HEK293 (cell line): ENCODE results near the gene CORO1C.

ENCODE experiments used
- ZNF394 ChIP-seq: fragments of 450-650 bp; formaldehyde crosslinking; IDR thresholded peaks from 2 replicates; pipeline ENCODE4 v1.5.1; 2016; ENCODE audit warnings: missing biosample characterization, missing genetic modification characterization, mild to moderate bottlenecking, moderate library complexity, borderline replicate concordance
- TF ChIP-seq, protein P1 (sequence below): fragments of 450-650 bp; formaldehyde crosslinking; IDR thresholded peaks from 2 replicates; pipeline ENCODE4 v1.5.1; 2016; ENCODE audit warnings: missing biosample characterization, missing genetic modification characterization

- TF ChIP-seq, protein P1, sequence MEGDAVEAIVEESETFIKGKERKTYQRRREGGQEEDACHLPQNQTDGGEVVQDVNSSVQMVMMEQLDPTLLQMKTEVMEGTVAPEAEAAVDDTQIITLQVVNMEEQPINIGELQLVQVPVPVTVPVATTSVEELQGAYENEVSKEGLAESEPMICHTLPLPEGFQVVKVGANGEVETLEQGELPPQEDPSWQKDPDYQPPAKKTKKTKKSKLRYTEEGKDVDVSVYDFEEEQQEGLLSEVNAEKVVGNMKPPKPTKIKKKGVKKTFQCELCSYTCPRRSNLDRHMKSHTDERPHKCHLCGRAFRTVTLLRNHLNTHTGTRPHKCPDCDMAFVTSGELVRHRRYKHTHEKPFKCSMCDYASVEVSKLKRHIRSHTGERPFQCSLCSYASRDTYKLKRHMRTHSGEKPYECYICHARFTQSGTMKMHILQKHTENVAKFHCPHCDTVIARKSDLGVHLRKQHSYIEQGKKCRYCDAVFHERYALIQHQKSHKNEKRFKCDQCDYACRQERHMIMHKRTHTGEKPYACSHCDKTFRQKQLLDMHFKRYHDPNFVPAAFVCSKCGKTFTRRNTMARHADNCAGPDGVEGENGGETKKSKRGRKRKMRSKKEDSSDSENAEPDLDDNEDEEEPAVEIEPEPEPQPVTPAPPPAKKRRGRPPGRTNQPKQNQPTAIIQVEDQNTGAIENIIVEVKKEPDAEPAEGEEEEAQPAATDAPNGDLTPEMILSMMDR: no peak
- TF ChIP-seq ZNF394 (tag by site-specific recombination): no peak
Measured at GRCh38 chr12:108744021-108744897, 12.9 kb upstream of the CORO1C start.
